Osteoblast (primary cell): ENCODE measurements around the gene SPRTN. TPM values are rescaled to one million over a fixed set of nuclear protein-coding genes. Genes with fewer than 3 reads are reported as not detected.

Source experiments
- DNase-seq: peaks from one replicate; pipeline ENCODE4 v3.0.0; 2011; ENCODE audit warnings: low spot score, mixed read lengths; ENCODE audit not compliant: insufficient read length; ENCODE audit errors: missing footprints
- H2AFZ ChIP-seq: 2 replicates; pipeline ENCODE4 v1.6.0; 2011; ENCODE audit warnings: mild to moderate bottlenecking, low read length
- H3K27ac ChIP-seq: 2 replicates; pipeline ENCODE4 v1.5.1; 2011; ENCODE audit warnings: mild to moderate bottlenecking, low read depth, low read length, moderate library complexity
- H3K27me3 ChIP-seq: 2 replicates; pipeline ENCODE4 v1.6.0; 2012; ENCODE audit warnings: mild to moderate bottlenecking, control low read depth, inconsistent platforms, low read length, moderate library complexity; ENCODE audit not compliant: insufficient read depth
- H3K36me3 ChIP-seq: 2 replicates; pipeline ENCODE4 v1.5.1; 2011; ENCODE audit warnings: mild to moderate bottlenecking, low read length, control low read depth, moderate library complexity; ENCODE audit not compliant: insufficient read depth
- H3K4me1 ChIP-seq: 2 replicates; pipeline ENCODE4 v1.5.1; 2011; ENCODE audit warnings: mild to moderate bottlenecking, low read length, control low read depth, moderate library complexity; ENCODE audit not compliant: insufficient read depth
- H3K4me2 ChIP-seq: 2 replicates; pipeline ENCODE4 v1.6.0; 2011; ENCODE audit warnings: mild to moderate bottlenecking, low read length; ENCODE audit not compliant: insufficient read depth
- H3K4me3 ChIP-seq: fragments of 200-600 bp; sonication (generic); 3 replicates; pipeline ENCODE4 v1.5.1; 2012; ENCODE audit warnings: mild to moderate bottlenecking, low read length, inconsistent platforms; ENCODE audit not compliant: insufficient read depth
- H3K79me2 ChIP-seq: 2 replicates; pipeline ENCODE4 v1.6.0; 2012; ENCODE audit warnings: mild to moderate bottlenecking, low read length, control low read depth, inconsistent platforms; ENCODE audit not compliant: insufficient read depth
- H3K9me3 ChIP-seq: 2 replicates; pipeline ENCODE4 v1.5.1; 2011; ENCODE audit warnings: low read depth, low read length, control low read depth
- H4K20me1 ChIP-seq: 2 replicates; pipeline ENCODE4 v1.6.0; 2012; ENCODE audit warnings: mild to moderate bottlenecking, low read length, control low read depth; ENCODE audit not compliant: insufficient read depth
- total RNA-seq: library from RNA; depleted of rRNA; stranded (reverse); fragments of >200 nt; gene quantifications from 2 replicates; pipeline ENCODE4 v1.2.3, GENCODE V29; 2012
- TF ChIP-seq, protein P1 (sequence below): IDR thresholded peaks from 2 replicates; pipeline ENCODE4 v1.5.1; 2011; ENCODE audit warnings: mild to moderate bottlenecking, low read depth, low read length, moderate library complexity; ENCODE audit errors: extremely low read depth

SPRTN gene
- total RNA-seq, 1 donor: 17.0 TPM

DNA sequence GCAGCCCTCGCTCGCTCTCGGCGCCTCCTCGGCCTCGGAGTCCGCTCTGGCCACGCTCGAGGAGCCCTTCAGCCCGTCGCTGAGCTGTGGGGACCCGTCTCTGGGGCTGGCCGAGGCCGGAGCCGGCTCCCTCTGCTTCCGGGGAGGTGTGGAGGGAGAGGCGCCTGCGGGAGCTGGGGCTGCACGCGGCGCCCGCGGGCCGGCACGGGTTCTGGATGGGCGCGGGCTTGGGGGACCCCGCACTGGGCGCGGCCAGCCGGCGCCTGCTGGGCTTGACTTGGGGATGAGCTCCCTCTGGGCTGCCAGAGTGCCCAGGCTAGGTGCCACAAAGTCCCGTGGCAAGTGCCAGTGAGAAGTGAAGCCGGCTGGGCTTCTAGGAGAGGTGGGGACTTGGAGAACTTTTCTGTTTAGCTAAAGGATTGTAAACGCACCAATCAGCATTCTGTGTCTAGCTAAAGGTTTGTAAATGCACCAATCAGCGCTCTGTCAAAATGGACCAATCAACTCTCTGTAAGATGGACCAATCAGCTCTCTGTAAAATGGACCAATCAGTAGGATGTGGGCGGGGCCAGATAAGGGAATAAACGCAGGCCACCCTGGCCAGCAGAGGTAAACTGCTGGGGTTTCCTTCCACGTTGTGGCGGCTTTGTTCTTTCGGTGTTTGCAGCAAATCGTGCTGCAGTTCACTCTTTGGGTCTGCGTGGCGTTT is 20.6 kb upstream of the SPRTN start:
- H3K36me3 ChIP-seq: no peaks in the 10 kb centered on the region
- TF ChIP-seq, protein P1, sequence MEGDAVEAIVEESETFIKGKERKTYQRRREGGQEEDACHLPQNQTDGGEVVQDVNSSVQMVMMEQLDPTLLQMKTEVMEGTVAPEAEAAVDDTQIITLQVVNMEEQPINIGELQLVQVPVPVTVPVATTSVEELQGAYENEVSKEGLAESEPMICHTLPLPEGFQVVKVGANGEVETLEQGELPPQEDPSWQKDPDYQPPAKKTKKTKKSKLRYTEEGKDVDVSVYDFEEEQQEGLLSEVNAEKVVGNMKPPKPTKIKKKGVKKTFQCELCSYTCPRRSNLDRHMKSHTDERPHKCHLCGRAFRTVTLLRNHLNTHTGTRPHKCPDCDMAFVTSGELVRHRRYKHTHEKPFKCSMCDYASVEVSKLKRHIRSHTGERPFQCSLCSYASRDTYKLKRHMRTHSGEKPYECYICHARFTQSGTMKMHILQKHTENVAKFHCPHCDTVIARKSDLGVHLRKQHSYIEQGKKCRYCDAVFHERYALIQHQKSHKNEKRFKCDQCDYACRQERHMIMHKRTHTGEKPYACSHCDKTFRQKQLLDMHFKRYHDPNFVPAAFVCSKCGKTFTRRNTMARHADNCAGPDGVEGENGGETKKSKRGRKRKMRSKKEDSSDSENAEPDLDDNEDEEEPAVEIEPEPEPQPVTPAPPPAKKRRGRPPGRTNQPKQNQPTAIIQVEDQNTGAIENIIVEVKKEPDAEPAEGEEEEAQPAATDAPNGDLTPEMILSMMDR: no peak
- no peaks in the 10 kb centered on the region for H3K27me3 ChIP-seq
- H3K4me3 ChIP-seq: no peak overlapping the region
- no peak overlapping the region for H2AFZ ChIP-seq
- H3K27ac ChIP-seq: no peak overlapping the region
- H4K20me1 ChIP-seq: no peaks in the 10 kb centered on the region
- no peak for DNase-seq
- no peaks in the 10 kb centered on the region for H3K4me1 ChIP-seq
- no peaks in the 10 kb centered on the region for H3K9me3 ChIP-seq
- H3K79me2 ChIP-seq: no peaks in the 10 kb centered on the region
- H3K4me2 ChIP-seq: no peak overlapping the region

DNA sequence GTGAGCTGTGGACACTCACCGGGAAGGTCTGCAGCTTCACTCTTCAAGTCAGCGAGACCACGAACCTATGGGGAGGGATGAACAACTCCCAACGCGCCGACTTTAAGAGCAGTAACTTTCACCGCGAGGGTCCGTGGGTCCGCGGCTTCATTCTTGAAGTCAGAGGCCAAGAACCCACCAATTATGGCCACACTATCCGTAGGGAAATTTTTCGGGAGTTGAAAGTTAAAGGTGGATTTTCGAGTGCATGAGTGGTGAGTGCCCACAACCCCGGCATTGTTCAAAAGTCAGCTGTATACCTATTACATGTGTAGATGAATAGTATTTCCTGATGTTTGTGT is 20.1 kb upstream of the SPRTN start:
- H3K4me2 ChIP-seq: no peak overlapping the region
- H3K79me2 ChIP-seq: no peaks in the 10 kb centered on the region
- H3K27ac ChIP-seq: no peak overlapping the region
- H3K4me1 ChIP-seq: no peaks in the 10 kb centered on the region
- H3K27me3 ChIP-seq: no peaks in the 10 kb centered on the region
- no peaks in the 10 kb centered on the region for H4K20me1 ChIP-seq
- H3K4me3 ChIP-seq: no peak overlapping the region
- no peak overlapping the region for H2AFZ ChIP-seq
- DNase-seq: no peak
- TF ChIP-seq, protein P1: no peak
- no peaks in the 10 kb centered on the region for H3K9me3 ChIP-seq
- no peaks in the 10 kb centered on the region for H3K36me3 ChIP-seq

DNA sequence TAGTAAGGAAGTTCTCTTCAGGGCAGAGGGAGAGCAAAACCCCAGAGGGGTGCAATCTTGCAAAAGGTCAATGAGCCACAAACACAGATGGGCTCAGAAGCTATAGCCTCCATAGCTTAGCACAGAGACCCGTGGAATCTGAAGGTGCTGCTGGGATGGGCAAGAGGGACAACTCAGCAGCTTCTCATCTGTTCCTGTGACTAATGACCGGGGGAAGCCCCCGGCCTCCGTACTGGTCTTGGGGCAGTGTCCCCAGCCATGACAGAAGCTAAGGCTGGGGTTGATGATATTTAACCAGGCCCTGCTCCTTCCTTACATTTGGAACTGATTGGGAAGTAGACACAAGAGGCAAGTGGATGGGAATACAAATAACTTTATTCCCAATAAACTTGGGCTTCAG is 19.5 kb upstream of the SPRTN start:
- H3K4me2 ChIP-seq: no peak overlapping the region
- H3K27me3 ChIP-seq: no peaks in the 10 kb centered on the region
- no peak overlapping the region for H3K4me3 ChIP-seq
- DNase-seq: no peak
- H3K27ac ChIP-seq: no peak overlapping the region
- H4K20me1 ChIP-seq: no peaks in the 10 kb centered on the region
- no peaks in the 10 kb centered on the region for H3K79me2 ChIP-seq
- no peak overlapping the region for H2AFZ ChIP-seq
- H3K9me3 ChIP-seq: no peaks in the 10 kb centered on the region
- TF ChIP-seq, protein P1: no peak
- H3K4me1 ChIP-seq: no peaks in the 10 kb centered on the region
- no peaks in the 10 kb centered on the region for H3K36me3 ChIP-seq

DNA sequence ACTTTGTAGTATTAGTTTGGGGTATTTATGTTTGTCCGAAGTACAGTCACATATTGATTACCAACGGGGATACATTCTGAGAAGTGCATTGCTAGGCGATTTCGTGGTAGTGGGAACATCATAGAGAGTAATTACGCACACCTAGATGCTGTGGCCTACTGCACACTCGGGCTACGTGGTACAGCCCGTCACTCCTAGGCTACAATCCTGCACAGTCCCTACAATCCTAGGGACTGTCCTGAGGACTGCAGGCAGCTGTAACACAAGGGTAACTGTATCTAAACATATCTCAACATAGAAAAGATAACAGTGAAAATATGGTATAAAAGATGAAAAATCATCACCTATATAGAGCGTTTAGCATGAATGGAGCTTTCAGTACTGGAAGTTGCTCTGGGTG is 19.0 kb upstream of the SPRTN start:
- no peak overlapping the region for H3K27ac ChIP-seq
- no peak overlapping the region for H3K4me3 ChIP-seq
- no peaks in the 10 kb centered on the region for H3K4me1 ChIP-seq
- no peak overlapping the region for H2AFZ ChIP-seq
- TF ChIP-seq, protein P1: no peak
- no peaks in the 10 kb centered on the region for H4K20me1 ChIP-seq
- no peak for DNase-seq
- H3K27me3 ChIP-seq: no peaks in the 10 kb centered on the region
- no peak overlapping the region for H3K4me2 ChIP-seq
- no peaks in the 10 kb centered on the region for H3K79me2 ChIP-seq
- no peaks in the 10 kb centered on the region for H3K9me3 ChIP-seq
- H3K36me3 ChIP-seq: no peaks in the 10 kb centered on the region
